ENCODE data around the gene CGREF1.

DNA sequence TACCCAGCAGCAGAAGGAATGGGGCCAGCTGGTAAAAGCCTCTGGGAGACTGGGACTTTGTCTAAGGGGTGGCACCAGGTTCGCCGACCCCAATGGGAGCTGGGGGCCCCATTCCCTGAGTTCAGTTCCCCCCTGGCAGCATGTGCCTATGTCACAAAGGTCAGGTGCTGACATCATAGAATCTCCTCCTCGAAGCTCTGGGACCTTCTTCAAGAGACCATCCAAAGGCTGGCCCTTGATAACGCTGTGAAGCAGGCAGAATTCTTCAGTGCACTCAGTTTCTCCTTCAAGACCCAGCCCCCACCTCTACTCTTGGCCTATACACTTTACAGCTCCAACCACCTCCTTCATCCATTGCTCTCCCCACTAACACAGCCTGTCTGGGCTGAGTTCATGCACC, 20.4 kb upstream of the CGREF1 start, which contains the start of gene PRR30:
- TF ChIP-seq, protein P1, sequence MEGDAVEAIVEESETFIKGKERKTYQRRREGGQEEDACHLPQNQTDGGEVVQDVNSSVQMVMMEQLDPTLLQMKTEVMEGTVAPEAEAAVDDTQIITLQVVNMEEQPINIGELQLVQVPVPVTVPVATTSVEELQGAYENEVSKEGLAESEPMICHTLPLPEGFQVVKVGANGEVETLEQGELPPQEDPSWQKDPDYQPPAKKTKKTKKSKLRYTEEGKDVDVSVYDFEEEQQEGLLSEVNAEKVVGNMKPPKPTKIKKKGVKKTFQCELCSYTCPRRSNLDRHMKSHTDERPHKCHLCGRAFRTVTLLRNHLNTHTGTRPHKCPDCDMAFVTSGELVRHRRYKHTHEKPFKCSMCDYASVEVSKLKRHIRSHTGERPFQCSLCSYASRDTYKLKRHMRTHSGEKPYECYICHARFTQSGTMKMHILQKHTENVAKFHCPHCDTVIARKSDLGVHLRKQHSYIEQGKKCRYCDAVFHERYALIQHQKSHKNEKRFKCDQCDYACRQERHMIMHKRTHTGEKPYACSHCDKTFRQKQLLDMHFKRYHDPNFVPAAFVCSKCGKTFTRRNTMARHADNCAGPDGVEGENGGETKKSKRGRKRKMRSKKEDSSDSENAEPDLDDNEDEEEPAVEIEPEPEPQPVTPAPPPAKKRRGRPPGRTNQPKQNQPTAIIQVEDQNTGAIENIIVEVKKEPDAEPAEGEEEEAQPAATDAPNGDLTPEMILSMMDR (IDR thresholded peaks at IDR 0.05) = no peak
- TF ChIP-seq POLR2A (IDR thresholded peaks at IDR 0.05) = no peak

Measured in uterus (tissue), 2 donors.